Prostate gland (tissue), 2 donors: Measurements from ENCODE around the gene NUBPL.

Experiments used
- POLR2A ChIP-seq: fragments of 450-650 bp; IDR thresholded peaks from one replicate; pipeline ENCODE4 v1.6.1; 2016; ENCODE audit warnings: antibody characterized with exemption, mild to moderate bottlenecking
- TF ChIP-seq, protein P1 (sequence below), 4 experiments: fragments of 200-600 bp in 2 of 4; fragments of 450-650 bp in 2 of 4; sonication (generic) in 2 of 4; IDR thresholded peaks; 1 replicate in 3 of 4; 2 replicates in 1 of 4; pipeline ENCODE4 v1.5.1; 2016 to 2019; ENCODE audit warnings: antibody characterized with exemption in 4 of 4, mild to moderate bottlenecking in 2 of 4, moderate library complexity in 2 of 4

DNA sequence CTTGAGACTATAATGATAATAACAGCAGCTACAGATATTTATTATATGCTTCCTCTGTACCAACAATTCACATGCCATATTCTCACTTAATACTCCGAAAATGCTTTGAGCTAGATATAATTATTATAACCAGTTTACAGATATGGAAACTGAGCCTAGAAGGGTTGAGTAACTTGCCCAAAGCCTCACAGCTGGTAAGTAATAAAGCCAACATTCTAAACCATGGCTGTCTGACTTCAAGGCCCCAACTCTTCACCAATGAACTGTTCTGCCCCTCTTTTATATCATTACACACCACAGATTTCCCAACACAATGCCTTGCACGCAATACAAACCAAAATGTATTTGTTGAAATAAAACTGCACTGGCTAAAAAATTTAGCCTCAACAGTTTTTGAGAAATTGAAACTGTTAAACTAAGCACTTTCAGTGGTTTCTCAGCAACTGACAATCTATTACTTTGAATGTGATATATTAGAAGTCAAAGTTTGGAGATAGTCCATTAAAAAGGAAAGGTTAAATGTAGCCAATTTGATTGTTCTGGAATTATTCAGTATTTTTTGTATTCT is 293.4 kb downstream of the NUBPL start:
- TF ChIP-seq, protein P1, sequence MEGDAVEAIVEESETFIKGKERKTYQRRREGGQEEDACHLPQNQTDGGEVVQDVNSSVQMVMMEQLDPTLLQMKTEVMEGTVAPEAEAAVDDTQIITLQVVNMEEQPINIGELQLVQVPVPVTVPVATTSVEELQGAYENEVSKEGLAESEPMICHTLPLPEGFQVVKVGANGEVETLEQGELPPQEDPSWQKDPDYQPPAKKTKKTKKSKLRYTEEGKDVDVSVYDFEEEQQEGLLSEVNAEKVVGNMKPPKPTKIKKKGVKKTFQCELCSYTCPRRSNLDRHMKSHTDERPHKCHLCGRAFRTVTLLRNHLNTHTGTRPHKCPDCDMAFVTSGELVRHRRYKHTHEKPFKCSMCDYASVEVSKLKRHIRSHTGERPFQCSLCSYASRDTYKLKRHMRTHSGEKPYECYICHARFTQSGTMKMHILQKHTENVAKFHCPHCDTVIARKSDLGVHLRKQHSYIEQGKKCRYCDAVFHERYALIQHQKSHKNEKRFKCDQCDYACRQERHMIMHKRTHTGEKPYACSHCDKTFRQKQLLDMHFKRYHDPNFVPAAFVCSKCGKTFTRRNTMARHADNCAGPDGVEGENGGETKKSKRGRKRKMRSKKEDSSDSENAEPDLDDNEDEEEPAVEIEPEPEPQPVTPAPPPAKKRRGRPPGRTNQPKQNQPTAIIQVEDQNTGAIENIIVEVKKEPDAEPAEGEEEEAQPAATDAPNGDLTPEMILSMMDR (IDR thresholded peaks at IDR 0.05): no peak
- TF ChIP-seq POLR2A: no peak
